Activated B cell treated with CpG ODN at 0.5 μM for 24 hours (primary cell): Measurements from ENCODE around the gene OLFM3. TPM values are rescaled to one million over a fixed set of nuclear protein-coding genes. Genes with fewer than 3 reads are reported as not detected.

Experiments used
- ATAC-seq: fragments of 200-7000 bp; cut with Tn5 transposase; one replicate; pipeline ENCODE4 v1.10.0; 2021; ENCODE audit warnings: low read depth, mild to moderate bottlenecking, moderate library complexity
- CTCF ChIA-PET: fragments of 350-600 bp; sonication (Branson Sonifier 250); formaldehyde crosslinking; loops from one replicate; lab custom pipeline; 2021; ENCODE audit warnings: antibody characterized with exemption; lab: Charles Lee
- POLR2A ChIA-PET: fragments of 350-600 bp; sonication (Branson Sonifier 250); formaldehyde crosslinking; loops from one replicate; lab custom pipeline; 2021; ENCODE audit warnings: antibody characterized with exemption; lab: Charles Lee
- DNase-seq: peaks from one replicate; pipeline ENCODE4 v3.0.0; 2022
- H3K27ac Mint-ChIP-seq: one replicate; pipeline ENCODE4 v1.8.0; 2020; ENCODE audit warnings: mixed read lengths
- H3K27me3 Mint-ChIP-seq: one replicate; pipeline ENCODE4 v1.8.0; 2021; ENCODE audit warnings: mixed read lengths
- H3K36me3 Mint-ChIP-seq: one replicate; pipeline ENCODE4 v1.8.0; 2021; ENCODE audit warnings: low read depth, mixed read lengths
- H3K4me1 Mint-ChIP-seq: one replicate; pipeline ENCODE4 v1.8.0; 2021; ENCODE audit warnings: mixed read lengths
- H3K4me3 Mint-ChIP-seq: one replicate; pipeline ENCODE4 v1.8.0; 2020; ENCODE audit warnings: mild to moderate bottlenecking, mixed read lengths
- H3K9me3 Mint-ChIP-seq: one replicate; pipeline ENCODE4 v1.8.0; 2020; ENCODE audit warnings: mixed read lengths
- intact Hi-C: fragments of 100-400 bp; cut with micrococcal nuclease; formaldehyde crosslinking; loops from one replicate; pipeline ENCODE4 v1.15.1; 2024
- total RNA-seq: library from RNA; stranded (reverse); gene quantifications from 2 replicates; pipeline ENCODE4 v1.2.3, GENCODE V29; 2022
- TF ChIP-seq, protein P1 (sequence below): fragments of 200-600 bp; IDR thresholded peaks from one replicate; pipeline ENCODE4 v1.8.0; 2022; ENCODE audit warnings: antibody characterized with exemption, mild to moderate bottlenecking

Gene OLFM3
- total RNA-seq, 1 donor from 2014 or later = not detected

DNA sequence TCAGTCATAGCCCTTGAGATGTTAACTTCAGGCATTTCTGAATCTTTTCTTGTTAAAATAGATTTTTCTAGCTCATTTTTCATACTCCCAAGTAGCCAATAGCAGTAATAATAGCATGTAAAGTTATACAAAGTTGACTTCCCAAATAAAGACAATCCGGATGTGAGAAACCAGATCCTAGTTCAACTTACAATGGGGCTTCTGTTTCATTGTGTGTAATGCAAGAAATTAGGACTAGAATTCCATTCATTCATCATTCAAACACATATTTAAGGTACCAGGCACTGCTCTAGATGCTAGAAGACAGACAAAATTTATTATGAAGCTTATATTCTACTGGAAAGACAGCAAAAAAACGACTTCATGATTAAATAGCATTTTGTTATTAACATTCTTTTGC is 240.3 kb downstream of the OLFM3 start:
- ChIA-PET CTCF (interaction anchor here (0.6 kb wide), 1 partner anchor 10 kb away, joined by 4 read pairs; no protein-coding TSS in a partner anchor), POLR2A (no interaction called here)
- Mint-ChIP-seq H3K4me1 (no peaks in the 10 kb centered on the region), H3K27ac (no peak overlapping the region), H3K4me3 (no peak overlapping the region), H3K36me3 (no peaks in the 10 kb centered on the region), H3K27me3 (no peaks in the 10 kb centered on the region), H3K9me3 (no peaks in the 10 kb centered on the region)
- intact Hi-C loops = no loop called here
- DNase-seq (no peak), ATAC-seq (no peak)
- TF ChIP-seq, protein P1, sequence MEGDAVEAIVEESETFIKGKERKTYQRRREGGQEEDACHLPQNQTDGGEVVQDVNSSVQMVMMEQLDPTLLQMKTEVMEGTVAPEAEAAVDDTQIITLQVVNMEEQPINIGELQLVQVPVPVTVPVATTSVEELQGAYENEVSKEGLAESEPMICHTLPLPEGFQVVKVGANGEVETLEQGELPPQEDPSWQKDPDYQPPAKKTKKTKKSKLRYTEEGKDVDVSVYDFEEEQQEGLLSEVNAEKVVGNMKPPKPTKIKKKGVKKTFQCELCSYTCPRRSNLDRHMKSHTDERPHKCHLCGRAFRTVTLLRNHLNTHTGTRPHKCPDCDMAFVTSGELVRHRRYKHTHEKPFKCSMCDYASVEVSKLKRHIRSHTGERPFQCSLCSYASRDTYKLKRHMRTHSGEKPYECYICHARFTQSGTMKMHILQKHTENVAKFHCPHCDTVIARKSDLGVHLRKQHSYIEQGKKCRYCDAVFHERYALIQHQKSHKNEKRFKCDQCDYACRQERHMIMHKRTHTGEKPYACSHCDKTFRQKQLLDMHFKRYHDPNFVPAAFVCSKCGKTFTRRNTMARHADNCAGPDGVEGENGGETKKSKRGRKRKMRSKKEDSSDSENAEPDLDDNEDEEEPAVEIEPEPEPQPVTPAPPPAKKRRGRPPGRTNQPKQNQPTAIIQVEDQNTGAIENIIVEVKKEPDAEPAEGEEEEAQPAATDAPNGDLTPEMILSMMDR = no peak
